MCF 10A (cell line): ENCODE data around the gene ABR. TPM values are rescaled to one million over a fixed set of nuclear protein-coding genes. Genes with fewer than 3 reads are reported as not detected.

ENCODE experiments used
- BruUV-seq: library from RNA; stranded (reverse); fragments of 400-500 nt; replicated peaks from 2 replicates; lab custom pipeline; 2021; lab: Mats Ljungman, UMichigan
- CTCF ChIA-PET: fragments of 300-600 bp; sonication (Branson Sonifier 250); formaldehyde crosslinking; extraction: SDS; loops from one replicate; lab custom pipeline; 2021; ENCODE audit warnings: antibody characterized with exemption, inconsistent platforms; lab: Yijun Ruan, JAX
- POLR2A ChIA-PET: fragments of 300-600, 350-650 bp; sonication (Branson Sonifier 250); formaldehyde crosslinking; extraction: SDS; loops from one replicate; lab custom pipeline; 2020; ENCODE audit warnings: antibody characterized with exemption, inconsistent platforms; lab: Yijun Ruan, JAX
- DNase-seq: peaks from one replicate; pipeline ENCODE4 v3.0.0-alpha.2; 2018; ENCODE audit not compliant: unreplicated experiment
- H3K27ac Mint-ChIP-seq: one replicate; pipeline ENCODE4 v1.8.0; 2022; ENCODE audit warnings: mild to moderate bottlenecking, low read depth, mixed read lengths; ENCODE audit not compliant: unreplicated experiment
- H3K27me3 Mint-ChIP-seq: one replicate; pipeline ENCODE4 v1.8.0; 2022; ENCODE audit warnings: mixed read lengths; ENCODE audit not compliant: insufficient read depth, unreplicated experiment
- H3K36me3 Mint-ChIP-seq: one replicate; pipeline ENCODE4 v1.8.0; 2022; ENCODE audit warnings: mild to moderate bottlenecking, moderate library complexity, mixed read lengths; ENCODE audit not compliant: insufficient read depth, unreplicated experiment
- H3K4me1 Mint-ChIP-seq: one replicate; pipeline ENCODE4 v1.8.0; 2022; ENCODE audit warnings: mixed read lengths; ENCODE audit not compliant: insufficient read depth, unreplicated experiment
- H3K4me3 Mint-ChIP-seq: one replicate; pipeline ENCODE4 v1.8.0; 2022; ENCODE audit warnings: mild to moderate bottlenecking, moderate library complexity, mixed read lengths; ENCODE audit not compliant: unreplicated experiment
- H3K9me3 Mint-ChIP-seq: one replicate; pipeline ENCODE4 v1.8.0; 2022; ENCODE audit warnings: mixed read lengths; ENCODE audit not compliant: unreplicated experiment
- intact Hi-C: fragments of 100-400 bp; cut with micrococcal nuclease; formaldehyde crosslinking; loops from 2 replicates; pipeline ENCODE4 v1.14.1; 2022
- total RNA-seq: library from RNA; stranded (reverse); gene quantifications from 2 replicates; pipeline ENCODE4 v1.2.3, GENCODE V29; 2022
- TF ChIP-seq, protein P1 (sequence below): fragments of 200-600 bp; IDR thresholded peaks from one replicate; pipeline ENCODE4 v1.8.0; 2022; ENCODE audit warnings: antibody characterized with exemption, mild to moderate bottlenecking; ENCODE audit not compliant: unreplicated experiment

Gene ABR
- total RNA-seq, 1 experiment from 2014 or later, result 44.7 TPM

DNA sequence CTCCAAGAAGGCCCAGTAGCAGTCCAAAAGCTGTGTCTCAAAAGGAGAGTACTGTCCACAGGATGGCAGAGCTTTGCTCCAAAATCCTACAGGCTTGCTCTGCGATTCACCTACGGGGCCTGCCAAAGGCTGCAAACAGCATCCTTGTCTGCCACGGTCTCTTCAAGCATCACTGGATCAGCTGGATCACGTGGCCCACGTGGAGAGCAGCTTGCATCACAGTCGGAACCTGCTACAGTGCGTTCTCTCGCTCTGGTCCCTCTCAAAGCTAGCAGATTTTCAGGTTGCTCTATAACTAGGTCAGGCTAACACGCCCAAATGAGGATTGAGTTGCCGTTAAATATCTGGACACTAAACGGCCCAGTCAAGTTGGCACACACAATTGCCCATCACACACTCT, 191.2 kb downstream of the ABR start:
- POLR2A ChIA-PET, result no interaction called here
- H3K36me3 Mint-ChIP-seq, result no peaks in the 10 kb centered on the region
- no peaks in the 10 kb centered on the region for H3K27me3 Mint-ChIP-seq
- H3K4me3 Mint-ChIP-seq, result no peak overlapping the region
- no peak overlapping the region for H3K27ac Mint-ChIP-seq
- no TSS peak for BruUV-seq
- TF ChIP-seq, protein P1, sequence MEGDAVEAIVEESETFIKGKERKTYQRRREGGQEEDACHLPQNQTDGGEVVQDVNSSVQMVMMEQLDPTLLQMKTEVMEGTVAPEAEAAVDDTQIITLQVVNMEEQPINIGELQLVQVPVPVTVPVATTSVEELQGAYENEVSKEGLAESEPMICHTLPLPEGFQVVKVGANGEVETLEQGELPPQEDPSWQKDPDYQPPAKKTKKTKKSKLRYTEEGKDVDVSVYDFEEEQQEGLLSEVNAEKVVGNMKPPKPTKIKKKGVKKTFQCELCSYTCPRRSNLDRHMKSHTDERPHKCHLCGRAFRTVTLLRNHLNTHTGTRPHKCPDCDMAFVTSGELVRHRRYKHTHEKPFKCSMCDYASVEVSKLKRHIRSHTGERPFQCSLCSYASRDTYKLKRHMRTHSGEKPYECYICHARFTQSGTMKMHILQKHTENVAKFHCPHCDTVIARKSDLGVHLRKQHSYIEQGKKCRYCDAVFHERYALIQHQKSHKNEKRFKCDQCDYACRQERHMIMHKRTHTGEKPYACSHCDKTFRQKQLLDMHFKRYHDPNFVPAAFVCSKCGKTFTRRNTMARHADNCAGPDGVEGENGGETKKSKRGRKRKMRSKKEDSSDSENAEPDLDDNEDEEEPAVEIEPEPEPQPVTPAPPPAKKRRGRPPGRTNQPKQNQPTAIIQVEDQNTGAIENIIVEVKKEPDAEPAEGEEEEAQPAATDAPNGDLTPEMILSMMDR, result no peak
- intact Hi-C loops, result no loop called here
- H3K4me1 Mint-ChIP-seq, result no peaks in the 10 kb centered on the region
- H3K9me3 Mint-ChIP-seq, result no peaks in the 10 kb centered on the region
- CTCF ChIA-PET, result interaction anchor here (0.6 to 1.1 kb wide), 2 partner anchors 272 to 577 kb away, joined by 3 read pairs; no protein-coding TSS in a partner anchor
- DNase-seq, result no peak

DNA sequence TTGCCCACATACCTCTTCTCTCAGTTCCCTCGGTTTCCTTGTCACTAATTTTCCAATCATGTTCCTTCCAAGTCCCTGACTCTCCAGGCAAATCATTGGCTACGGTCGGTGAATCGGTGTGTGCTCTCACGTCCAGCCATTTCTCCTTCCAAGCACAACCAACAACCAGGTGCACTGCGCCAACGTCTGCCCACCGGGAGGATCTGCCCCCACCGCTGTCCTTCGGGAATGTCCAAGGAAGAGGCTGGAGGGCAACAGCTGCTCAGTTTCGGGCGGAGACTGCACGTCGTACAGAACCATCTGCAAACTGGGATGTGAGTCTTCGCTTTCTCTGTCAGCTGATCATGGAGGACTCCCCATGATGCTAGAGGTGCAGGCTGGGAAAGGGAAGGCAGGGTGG, 191.8 kb downstream of the ABR start:
- TF ChIP-seq, protein P1, result no peak
- ChIA-PET POLR2A (no interaction called here), CTCF (interaction anchor here (0.6 kb wide), 1 partner anchor 9 kb away, joined by 3 read pairs; the partner anchor contains the start of gene TIMM22)
- Mint-ChIP-seq H3K9me3 (no peaks in the 10 kb centered on the region), H3K27me3 (no peaks in the 10 kb centered on the region), H3K4me1 (no peaks in the 10 kb centered on the region), H3K36me3 (no peaks in the 10 kb centered on the region), H3K4me3 (no peak overlapping the region), H3K27ac (no peak overlapping the region)
- no TSS peak for BruUV-seq
- intact Hi-C loops, result no loop called here
- DNase-seq, result no peak

DNA sequence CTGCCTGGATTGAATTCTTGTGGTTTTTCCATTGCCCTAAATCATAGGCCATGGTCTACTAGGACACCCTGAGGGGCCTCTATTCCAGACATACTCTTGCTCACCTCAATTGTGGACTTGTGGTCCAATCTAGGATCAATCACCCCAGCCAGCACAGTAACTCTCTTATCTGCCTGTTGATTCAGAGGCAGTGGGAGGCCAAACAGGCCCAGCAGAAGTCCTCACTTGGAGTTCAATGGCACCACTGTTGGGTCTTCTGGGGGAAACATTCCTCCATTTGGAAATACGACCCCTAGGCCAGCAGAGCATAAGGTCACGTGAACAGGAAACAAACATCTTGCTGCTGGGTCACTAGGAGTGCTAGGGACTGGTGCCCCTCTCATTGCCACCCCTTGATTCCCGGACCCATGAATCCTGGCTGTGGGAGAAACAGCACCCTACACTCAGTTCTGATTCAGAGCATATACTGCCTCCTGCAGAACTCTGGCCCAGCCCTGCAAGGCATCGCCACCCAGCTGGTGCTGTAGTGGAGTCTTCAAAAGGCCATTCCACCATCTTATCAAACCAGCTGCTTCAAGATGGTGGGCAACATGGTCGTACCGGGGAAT, 193.4 kb downstream of the ABR start:
- H3K4me3 Mint-ChIP-seq, result no peak overlapping the region
- ChIA-PET POLR2A (no interaction called here), CTCF (interaction anchor here (1.1 kb wide), 1 partner anchor 10 kb away, joined by 7 read pairs; the partner anchor contains the start of gene TIMM22)
- H3K27ac Mint-ChIP-seq, result no peak overlapping the region
- H3K9me3 Mint-ChIP-seq, result no peaks in the 10 kb centered on the region
- no peaks in the 10 kb centered on the region for H3K27me3 Mint-ChIP-seq
- no peaks in the 10 kb centered on the region for H3K36me3 Mint-ChIP-seq
- no peak for DNase-seq
- intact Hi-C loops, result no loop called here
- TF ChIP-seq, protein P1, result no peak
- no TSS peak for BruUV-seq
- H3K4me1 Mint-ChIP-seq, result no peaks in the 10 kb centered on the region

DNA sequence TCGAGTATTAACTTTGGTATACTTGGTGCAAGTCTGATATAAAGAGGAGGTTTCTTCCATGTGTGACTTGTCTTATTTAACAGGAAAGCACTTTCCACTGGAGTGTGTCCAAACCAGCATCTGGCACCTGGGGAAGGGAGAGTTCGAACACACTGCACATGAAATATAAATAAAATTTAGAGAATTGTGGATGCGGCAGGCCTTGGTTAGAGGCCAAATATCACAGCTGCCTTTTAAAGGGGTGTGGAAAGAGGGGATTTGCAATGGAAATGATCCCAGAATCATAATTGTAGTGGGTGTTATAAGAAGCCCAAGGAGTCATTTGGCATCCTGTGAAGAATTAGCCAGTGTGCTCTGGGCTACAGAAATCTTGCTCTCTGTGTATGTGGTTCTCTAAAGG, 195.9 kb downstream of the ABR start:
- peaks cover 5% of the 10 kb centered on the region for H3K4me1 Mint-ChIP-seq
- intact Hi-C loops, result loop anchor here (5.0 kb wide), 2 partner anchors 292 to 842 kb away; a partner anchor contains a TSS
- CTCF ChIA-PET, result no interaction called here

More for the DNA sequence above, 195.9 kb downstream of the ABR start:
- DNase-seq, result no peak
- Mint-ChIP-seq H3K27me3 (no peaks in the 10 kb centered on the region), H3K4me3 (no peak overlapping the region), H3K9me3 (no peaks in the 10 kb centered on the region), H3K27ac (no peak overlapping the region), H3K36me3 (no peaks in the 10 kb centered on the region)
- POLR2A ChIA-PET, result interaction anchor here (0.6 kb wide), 1 partner anchor 202 kb away, joined by 3 read pairs; no protein-coding TSS in a partner anchor
- no TSS peak for BruUV-seq
- TF ChIP-seq, protein P1, result no peak
